ENCODE measurements around the gene STAP2.

DNA sequence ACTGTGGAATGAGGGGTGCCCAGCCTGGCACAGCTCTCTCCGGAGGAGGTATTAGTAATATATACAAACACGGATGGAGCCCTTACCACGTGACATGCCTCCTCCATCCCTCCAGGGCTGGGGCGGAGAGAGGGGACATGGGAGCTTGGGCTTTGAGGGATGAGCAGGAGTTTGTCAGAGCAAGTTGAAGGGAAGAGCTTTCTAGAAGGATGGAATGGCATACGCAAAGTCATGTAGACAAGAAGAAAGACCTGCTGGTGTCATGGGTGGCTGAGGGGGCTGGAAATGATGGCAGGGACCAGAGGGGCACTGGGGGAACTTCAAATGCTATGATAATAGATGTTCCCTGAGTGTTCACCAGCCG, 7.4 kb upstream of the STAP2 start:
- TF ChIP-seq POLR2A (IDR thresholded peaks at IDR 0.05; ENCODE audit: low read depth, low read length) (no peak), POLR2AphosphoS5 (IDR thresholded peaks at IDR 0.05; ENCODE audit: low read depth, low read length) (no peak)

Data from GM12892 (cell line).